ENCODE results near the gene RAB13.

RAB13 gene

DNA sequence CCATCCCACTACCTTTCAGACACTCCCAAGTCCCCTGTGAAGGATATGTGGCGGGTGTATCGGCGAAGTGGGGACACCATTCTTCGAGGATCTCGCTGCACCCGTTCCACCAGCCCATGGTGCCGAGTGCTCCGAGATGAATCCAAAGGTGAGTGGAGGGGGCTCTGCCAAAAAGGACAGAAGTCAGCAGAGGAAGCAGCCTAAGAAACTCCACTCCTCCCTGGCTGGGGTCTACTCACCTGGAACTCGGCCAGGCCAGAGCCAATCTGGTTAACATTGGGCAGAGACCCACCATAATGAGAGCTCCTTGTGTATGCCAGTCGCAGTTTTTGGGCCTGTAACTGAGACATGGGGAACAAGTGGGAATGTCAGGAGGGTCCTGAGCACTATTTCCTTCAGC lies 31.3 kb downstream of the RAB13 start:
- DNase-seq (ENCODE audit: low read depth), result no peak

DNA sequence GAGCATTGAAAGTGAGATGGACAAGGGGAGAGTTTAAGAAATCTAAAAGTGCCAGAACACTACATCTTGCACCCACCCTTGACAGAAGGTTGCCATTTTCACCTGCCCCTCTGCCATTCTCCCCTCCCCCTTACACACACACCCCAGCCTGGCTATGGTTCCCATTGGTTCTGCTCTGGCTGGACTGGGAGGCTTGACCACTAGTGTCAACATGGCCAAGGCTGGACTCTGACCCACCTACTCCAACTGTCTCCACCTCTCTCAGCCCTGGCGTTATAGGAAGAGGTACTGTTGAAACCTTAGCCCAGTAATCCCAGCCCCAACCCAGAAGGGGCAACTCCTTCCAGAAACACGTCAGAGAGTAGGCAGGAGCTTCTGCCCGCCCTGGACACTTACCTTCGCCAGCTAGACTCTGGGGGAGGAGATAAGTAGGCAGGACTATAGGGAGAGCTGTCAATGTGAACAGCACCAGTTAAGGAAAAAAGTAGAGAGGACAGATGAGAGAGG lies 32.2 kb downstream of the RAB13 start:
- no peak for DNase-seq (ENCODE audit: low read depth)

DNA sequence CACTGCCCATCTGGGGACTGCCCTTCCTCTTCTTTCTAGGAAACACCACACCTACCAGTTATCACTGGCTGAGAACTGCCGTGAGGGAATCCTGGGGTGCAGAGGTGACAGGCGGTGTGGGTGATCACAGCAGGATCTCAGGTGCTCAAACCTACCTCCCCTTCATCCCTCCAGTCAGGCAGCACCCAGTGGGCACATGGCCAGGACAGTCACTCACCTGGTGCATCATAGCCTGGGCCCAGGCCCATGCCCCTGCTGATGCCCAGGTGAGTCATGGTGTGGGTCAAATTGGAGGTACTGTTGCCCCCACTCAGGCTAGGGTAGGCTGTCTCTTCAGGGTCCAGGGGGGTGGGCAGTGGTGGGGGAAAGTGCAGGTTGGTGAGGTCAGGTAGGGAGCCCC lies 34.3 kb downstream of the RAB13 start:
- DNase-seq (ENCODE audit: low read depth), result no peak

DNA sequence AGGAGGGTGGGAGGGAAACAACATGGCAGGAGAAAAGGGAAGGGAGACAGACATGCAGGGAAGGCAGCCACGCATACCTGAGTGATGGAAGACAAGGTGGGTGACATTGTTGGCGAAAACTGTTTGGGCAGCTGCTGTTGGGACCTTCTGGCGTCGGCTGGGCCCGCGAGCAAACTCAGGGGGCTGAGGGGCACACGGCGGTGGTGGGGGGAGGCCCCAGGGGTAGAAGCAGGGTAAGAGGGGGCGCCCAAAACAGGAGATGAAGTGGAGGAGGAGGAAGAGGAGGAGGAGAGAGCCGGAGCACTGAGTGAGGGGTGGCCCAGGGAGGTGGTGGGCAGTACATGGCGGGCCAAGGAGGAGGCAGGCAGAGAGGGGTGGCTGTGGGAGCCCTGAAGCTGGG lies 35.0 kb downstream of the RAB13 start:
- no peak for DNase-seq (ENCODE audit: low read depth)

DNA sequence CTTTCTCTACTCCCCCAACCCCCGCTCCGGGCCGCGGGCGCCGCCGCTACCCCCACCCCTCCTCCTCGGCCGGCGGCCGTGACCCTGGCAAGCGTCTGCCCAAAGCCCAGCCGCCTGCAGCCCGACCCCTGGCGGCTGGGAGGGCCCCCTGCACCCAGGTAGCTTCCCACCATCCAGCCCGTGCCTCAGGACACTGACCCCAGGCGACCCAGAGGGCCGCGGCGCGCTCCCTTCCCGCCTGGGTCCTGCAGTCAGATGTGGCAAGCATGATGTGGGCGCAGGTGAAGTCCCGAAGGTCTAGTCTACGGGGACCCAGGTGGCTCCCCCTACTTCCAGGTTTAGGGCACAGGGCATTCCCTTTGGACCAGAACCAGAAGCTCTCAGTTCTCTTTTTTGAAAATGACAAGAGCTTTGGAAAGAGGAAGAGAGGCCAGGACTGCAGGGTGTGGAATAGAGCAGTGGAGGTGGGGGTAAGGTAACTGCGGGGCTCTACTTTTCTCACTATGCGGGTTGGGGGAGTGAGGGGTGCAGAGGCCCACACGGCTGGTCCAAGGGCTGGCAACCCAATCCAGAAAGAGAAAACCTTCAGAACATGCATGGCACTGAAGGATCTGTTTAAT lies 39.4 kb downstream of the RAB13 start, which contains the start of gene DENND4B:
Gene DENND4B (minus strand): TSS at position 97 of the 620 bp plus-strand sequence. CDS start 2,344 bp downstream, outside the sequence.
- DNase-seq (ENCODE audit: low read depth), result peak; percentile 64

DNA sequence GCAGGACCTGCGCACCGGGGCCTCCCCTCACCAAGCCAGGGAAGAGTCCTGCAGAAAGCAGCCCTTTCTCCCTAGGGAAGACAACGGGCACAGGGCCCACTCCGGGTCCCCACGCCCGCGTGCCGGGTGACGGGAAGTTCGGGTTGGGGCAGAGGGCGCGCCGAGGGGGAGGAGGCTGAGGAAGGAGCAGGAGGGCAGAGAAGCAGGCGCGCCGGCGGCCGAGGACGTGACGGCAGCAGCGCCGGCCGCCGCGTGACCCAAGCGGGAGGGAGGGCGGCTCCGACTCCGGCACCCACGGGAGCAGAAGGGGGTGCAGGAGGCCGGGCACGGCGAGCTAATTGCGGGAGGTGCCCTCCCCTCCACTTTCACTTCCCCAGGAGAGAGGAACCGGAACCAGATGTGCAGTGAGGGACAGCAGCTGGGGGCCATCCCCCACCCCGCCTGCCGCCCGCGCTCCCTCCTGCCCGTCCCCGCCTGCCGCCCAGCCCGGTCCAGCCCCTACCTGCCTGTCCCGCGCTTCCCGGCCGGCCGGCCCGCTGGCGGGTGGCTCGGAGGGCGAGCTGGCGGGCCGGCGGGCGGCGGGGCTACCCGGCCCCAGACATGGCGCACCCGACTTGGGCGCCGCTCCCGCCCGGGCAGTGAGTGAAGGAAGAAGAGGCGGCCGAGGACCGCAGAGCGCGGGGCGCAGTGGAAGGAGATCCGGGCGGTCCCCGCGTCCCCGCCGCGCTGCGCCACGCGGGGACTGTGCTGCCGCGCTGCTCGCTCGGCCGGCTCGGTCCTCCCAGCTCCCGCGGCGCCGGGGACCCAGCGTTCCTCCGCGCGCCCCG lies 40.1 kb downstream of the RAB13 start:
- peak; percentile 61 for DNase-seq (ENCODE audit: low read depth)

DNA sequence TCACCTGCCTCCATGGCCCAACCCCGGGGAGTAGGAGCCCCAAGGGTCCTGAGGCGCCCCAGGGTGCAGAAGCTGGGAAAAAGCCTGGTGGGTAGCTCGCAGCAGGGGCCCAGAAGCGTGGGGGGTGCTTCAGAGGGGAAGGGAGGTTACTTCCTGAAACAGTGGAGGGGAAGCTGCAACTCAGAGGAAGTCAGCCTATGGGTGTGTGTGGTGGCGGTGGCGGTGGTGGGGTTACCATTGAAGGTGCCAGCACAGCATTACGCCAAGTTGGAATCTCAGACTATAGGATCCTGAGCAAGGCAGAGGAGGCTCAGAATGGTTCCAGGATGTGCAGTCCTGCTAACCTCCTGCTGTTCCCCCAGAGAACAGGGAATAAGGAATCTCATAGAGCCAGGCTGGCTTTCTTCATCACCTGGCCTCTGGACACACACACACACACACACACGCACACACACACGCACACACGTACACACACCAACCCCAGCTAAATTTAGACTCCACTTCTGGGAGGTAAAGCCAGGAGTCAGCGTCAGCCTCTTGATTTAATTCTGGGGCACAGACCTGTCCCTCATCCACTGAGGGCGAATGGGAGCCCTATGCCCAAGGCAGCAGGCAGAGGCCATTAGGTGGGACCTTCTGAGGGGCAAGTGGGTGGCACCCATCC lies 40.9 kb downstream of the RAB13 start:
- peak; percentile 56 for DNase-seq (ENCODE audit: low read depth)

DNA sequence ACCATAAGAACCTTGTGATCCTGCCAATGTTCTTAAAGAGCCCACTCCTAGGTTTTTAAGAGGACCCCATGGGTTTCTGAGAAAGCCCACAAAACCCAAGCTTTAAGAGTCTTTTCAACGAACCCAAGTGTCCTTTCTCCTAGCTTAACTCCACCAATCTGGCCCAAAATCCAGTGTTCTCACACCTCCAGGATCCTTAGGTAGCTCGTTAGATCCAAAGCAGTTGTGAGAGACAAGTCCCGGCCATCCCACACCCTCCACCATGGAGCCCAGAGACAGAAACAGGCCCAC lies 41.4 kb downstream of the RAB13 start:
- no peak for DNase-seq (ENCODE audit: low read depth)

DNA sequence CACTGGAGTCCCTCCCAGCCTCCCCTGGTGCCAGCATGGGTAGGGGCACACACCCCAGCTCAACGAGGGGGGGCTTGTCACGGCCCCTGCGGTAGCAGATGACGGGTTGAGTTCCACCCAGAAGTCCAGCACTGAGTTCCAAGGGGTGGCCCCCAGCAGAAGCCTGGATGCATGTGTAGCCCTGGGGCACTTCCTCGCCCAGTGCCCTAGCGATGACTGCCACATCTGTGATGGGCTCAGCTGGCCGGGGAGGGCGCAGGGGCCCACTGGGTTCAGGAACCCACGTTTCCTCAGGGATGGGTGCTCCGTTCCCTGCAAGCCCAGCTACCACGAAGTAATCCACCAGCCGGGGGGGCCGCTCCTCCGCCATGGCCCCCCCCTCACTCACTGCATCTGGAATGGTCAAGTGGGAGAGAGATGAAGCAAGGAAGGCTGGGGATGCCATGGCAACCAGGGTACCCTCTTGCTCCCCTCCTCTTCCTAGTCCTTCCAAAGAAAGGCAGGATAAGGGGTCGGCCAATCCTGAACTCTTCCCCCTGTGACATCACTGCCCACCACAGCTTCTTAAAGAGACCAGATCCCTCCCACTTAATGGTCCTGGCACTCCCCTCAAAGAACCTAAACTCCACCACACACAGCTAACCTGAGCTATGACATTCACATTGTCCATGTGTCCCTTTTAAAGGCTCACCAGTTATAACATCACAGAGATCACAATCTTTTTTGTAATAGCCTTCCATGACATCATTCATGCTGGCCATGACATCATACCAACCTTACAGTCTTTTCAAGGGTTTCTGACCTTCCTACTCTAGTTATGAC lies 41.9 kb downstream of the RAB13 start:
- peak; percentile 19 for DNase-seq (ENCODE audit: low read depth)

DNA sequence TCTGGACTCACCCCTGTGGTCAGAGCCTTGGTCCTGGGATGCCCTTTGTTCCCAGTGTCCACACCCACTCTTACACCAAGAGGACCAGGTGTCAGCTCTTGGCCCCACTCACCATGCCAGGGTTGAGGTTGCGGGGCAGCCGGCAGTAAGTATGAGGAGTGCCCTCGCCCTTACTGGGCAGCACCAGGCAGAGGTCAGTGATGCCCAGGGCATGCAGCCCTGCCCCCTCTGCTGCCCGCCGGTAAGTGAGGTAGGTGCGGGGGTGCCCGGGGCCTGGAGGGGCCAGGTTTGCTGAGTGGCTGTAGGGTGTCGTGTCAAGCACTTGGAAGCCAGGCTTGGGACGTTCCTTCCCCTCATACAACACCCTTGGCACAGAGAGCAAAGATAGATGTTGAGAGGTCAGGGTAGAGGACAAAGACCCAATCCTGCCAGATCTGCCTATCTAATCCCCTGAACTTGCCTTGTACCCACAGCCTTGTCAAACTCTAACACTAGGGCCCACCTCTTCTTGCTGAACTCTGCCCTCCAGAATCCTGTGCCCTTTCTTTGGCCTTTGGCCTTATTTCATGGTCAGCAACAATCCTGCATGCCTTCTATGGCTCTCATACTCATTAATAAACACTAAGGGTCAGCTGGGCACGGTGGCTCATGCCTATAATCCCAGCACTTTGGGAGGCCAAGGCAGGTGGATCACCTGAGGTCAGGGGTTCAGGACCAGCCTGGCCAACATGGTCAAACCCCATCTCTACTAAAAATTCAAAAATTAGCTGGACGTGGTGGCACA lies 43.2 kb downstream of the RAB13 start:
- no peak for DNase-seq (ENCODE audit: low read depth)

DNA sequence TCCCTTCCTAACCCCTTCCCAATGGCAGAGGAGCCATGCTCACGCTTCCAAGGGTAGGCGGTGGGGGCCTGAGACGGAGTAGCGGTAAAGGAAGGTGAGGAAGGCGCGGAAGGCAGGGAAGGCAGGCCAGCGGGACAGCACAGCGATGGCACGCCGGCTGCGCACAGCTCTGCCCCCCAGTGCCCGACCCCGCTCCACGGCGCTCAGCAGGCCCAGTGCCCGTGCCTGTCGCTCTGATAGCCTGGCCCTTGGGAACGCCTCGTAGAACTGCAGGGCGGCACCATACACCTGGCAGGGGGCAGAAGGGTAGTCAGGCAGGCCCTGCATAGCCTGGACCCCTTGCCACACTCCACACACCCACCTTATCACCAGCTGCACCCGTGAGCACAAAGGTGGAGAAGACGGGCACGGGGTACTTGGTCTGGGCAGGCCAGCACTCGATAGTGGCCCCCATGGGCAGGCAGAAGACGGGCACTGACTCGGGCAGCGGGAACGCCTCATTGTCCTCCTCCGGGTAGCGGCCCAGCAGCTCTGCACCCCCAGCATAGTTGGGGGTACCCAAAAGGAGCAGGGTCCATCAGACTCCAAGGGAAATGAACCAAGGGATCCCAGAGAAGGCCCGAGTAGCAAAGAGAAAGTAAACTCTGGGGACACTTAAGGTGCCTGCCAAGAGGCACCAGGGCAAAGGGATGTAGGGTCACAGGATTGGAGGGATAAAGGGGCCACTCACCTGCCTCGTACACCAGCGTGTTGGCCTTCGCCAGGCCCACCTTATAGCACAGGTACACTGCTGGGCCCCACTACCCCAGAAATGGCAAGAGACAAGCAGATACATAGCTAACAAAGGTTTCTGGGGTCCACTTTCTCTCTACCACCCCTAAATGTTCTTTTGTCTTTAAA lies 44.1 kb downstream of the RAB13 start:
- no peak for DNase-seq (ENCODE audit: low read depth)

DNA sequence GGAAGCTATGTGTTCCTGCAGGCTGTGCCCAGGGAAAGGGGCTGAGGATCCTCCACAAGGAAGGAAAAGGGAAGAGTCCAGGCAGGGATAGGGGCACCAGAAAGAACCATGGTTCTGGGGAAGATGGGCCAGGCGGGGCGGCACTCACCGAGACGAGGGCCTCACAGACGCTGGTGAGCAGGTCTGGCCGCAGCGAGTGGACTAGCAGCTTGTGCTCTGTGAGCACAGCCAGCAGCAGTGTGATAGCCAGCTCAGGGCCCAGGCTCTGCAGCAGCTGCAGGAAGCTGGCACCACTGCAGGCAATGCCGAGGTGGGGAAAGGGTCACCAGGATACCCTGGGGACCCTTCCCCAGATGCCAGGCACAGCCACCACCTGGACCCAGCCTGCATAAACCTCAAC lies 45.4 kb downstream of the RAB13 start:
- DNase-seq (ENCODE audit: low read depth), result no peak

DNA sequence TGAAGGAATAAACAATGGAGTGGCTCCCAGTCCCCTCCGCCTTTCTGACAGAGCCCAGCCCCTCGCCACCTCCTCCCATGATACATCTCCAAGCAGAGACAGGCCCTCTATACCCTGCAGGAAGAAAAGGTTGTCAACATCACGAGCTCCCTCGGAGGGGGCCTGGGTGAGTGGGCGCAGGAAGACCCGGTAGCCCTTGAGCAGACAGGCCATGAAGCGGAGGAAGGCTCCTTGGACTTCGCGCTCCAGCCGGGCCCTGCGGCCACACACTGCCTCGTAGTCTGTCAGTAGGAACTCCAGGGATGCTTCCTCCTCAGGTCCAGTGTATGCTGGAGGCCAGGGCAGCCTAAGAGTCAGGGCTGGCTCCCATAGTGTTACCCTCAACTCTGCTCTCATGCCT lies 46.7 kb downstream of the RAB13 start:
- no peak for DNase-seq (ENCODE audit: low read depth)

DNA sequence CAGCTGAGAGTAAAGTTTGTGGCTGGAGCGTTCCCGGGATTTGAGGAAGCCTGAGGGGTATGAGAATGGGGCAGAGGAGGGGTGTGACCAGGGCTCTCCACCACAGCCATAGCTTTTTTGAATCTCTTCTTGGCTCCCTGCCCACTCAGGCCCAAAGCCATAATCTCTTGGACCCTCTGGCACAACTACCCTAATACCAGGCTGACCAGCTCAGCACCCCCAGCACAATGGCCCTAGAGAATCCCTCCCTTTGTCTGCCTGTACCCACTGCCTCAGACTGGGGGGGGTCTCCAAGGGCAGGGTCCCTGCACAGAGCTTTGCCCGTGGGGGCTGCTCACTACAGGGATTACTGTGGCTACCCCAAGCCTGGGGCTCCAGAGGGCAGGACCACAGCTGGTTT lies 47.1 kb downstream of the RAB13 start:
- DNase-seq (ENCODE audit: low read depth), result no peak

DNA sequence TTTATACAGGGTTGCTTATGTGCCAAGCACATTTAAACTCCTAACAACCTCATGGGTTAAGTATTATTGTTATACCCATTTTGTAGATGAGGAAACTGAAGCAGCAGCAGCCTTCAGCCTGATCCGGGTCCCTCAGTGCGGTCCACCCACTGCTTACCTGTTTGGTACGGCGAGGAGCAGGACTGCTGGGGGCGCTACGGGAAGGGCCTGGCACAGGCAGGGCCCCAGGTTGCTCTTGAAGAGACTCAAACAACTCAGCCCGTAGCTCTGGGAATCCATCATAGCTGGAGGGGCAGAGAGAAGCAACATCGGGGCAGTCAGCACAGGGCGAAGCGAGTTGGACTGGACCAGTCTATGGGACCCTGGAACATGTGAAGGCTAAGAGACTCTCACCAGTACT lies 48.8 kb downstream of the RAB13 start:
- DNase-seq (ENCODE audit: low read depth), result no peak

DNA sequence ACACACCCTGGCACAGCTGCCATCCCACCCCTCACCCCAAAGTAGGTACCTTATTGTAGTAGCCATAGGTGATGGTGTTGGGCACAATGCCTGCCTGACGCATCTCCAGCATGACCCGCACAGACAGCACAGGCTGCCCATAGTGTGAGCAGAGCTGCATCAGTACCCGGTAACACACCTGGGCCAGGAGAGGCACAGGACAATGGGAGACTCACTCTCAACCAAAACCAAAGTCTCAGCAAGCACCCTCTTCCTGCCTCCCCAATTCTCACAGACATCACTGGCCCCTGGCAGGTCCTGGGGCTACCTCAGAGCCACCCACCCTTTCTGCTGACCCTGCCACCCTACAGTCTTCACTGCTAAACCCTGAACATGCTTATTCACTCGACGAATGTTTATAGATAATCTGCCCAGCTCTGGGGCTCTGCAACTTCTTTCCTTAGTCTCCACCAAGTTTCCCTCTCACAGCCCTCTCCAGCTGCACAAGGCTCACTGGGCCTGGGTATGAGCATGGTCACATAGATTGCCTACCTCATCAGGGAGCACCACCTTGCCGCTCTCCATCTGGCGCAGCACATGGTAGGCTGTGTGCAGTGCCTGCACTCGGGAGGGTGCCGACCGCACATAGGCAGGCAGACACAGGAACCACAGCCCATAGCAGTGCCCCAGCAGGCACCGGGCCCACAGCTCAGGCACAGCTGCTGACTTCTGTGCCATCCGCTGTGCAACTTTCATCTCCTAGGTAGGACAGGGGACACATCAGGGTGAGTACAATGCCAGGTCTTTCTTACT lies 49.9 kb downstream of the RAB13 start:
- DNase-seq (ENCODE audit: low read depth), result no peak

DNA sequence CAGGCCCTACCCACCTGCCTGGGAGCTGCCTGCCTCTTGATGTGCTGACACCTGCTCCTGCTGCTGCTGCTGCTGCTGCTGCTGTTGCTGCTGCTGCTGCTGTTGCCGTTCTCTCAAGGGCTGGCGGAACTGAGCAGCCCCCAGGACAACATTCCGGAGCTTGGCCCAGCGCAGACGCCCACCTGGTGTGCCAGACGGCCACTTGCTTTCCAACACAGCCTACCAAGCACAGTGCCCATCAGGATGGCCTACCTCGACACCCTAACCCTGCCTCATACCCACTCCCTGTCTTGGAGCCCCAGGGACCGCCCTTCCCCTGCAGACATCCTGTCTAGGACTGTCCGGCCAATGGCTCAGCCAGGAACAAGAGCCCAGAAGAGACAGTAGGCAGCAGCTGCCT lies 51.4 kb downstream of the RAB13 start:
- no peak for DNase-seq (ENCODE audit: low read depth)

DNA sequence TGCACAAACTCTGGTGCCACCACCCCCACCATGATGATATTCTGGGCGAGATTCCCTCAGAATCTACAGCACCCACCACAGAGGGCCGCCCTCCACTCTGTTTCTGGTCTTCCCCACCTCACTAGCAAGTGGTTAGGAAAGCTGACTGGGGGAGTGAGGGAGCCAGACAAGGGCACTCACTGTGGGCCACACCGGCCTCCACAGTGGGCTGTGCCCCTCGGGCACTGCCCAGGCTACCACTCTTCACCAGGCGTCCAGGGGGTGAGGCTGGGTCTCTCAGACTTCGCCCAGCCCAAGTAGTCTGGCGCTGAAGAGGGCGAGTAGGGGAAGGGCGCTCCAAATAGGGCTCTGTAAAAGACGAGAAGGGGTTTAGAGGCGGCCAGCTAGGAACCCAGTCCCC lies 52.2 kb downstream of the RAB13 start:
- DNase-seq (ENCODE audit: low read depth), result no peak

DNA sequence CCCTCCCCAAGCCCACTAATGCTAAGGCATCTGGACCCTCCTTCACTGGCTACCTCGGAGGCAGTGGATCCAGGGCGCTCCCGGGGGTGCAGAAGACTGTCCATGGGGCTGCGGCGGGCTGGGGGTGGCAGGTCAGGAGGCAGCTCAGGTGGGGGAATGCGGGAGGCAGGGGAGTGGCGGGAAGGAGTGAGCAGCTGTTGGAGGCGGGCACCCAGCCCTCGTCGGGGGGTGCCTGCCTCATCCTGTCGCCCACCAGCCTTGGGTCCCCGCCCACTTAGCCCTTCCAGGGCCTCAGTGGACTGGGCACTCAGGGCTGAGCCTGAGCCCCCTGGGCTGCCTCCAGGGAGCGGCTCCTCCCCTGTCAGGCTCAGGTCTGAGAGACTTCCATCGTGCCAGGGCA lies 52.7 kb downstream of the RAB13 start:
- DNase-seq (ENCODE audit: low read depth), result no peak
